Colon (tissue), 2 donors: ENCODE data around the gene PEG3.

Experiments
- FAIRE-seq: peaks from 2 replicates; lab custom pipeline; 2012; peaks lifted over from hg19 to GRCh38; lab: Jason Lieb, UNC
- donor health status: control.
- donor health status: control.

PEG3 gene

DNA sequence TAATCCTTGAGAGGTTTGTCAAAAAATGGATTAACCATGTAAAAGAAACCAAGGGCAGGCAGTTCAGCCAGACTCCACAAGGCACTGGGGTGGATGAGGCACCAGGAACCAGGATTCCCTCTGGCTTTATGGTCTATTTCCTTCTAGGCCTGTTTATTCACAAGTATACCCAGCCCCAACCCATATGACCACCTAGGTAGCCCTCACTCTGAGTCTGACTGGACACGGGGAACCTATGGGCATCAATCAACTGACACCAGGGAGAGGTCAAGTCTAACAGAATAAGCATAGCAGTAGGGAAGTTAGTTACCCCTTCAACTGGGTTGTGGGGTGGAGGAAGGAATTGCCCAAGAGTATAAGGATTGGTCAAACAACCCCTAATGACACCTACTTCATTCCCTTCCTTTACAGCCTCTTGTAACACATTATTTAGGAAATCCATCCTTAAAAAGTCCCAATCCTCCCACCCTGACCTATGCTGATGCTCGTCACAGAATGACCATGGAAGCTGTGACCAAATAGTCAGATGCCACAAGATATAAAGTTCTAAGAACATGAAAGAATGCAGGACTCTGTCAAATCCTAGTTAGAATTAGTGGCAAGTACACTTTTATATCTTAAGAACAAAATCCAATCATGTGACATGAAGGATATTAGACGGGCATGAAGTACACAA is 31.7 kb downstream of the PEG3 start:
- no peak for FAIRE-seq

GRCh38 chr19:56806639-56807038 is 33.9 kb downstream of the PEG3 start:
- no peak for FAIRE-seq
